NCI-H226 (cell line): ENCODE data around the gene MEX3D.

Experiments
- DNase-seq: peaks from one replicate; pipeline ENCODE4 v3.0.0-alpha.2; 2015

Gene MEX3D

GRCh38 chr19:1514986-1515721 is 53.0 kb downstream of the MEX3D start:
- DNase-seq, result no peak

- DNase-seq, result no peak
These were observed 53.8 kb downstream of the MEX3D start for GRCh38 chr19:1514295-1514661.

- DNase-seq, result peak; percentile 52
These were observed 54.4 kb downstream of the MEX3D start for GRCh38 chr19:1513499-1514294.

- peak; percentile 73 for DNase-seq
These were observed 55.2 kb downstream of the MEX3D start, which contains the start of gene ADAMTSL5 for GRCh38 chr19:1512671-1513498. Gene ADAMTSL5 (minus strand): TSS chr19:1513019. CDS start chr19:1510943, 2,076 bp downstream.

- DNase-seq, result no peak
These were observed 56.5 kb downstream of the MEX3D start for GRCh38 chr19:1511318-1512317.

GRCh38 chr19:1510807-1511206 is 57.3 kb downstream of the MEX3D start:
- DNase-seq, result no peak

- no peak for DNase-seq
These were observed 57.7 kb downstream of the MEX3D start for GRCh38 chr19:1510442-1510806.

GRCh38 chr19:1509602-1510441 is 58.3 kb downstream of the MEX3D start:
- no peak for DNase-seq

- no peak for DNase-seq
These were observed 59.6 kb downstream of the MEX3D start for GRCh38 chr19:1508507-1508856.

- DNase-seq, result peak; percentile 91
These were observed 60.2 kb downstream of the MEX3D start for GRCh38 chr19:1507763-1508506.

GRCh38 chr19:1507192-1507660 is 60.9 kb downstream of the MEX3D start:
- no peak for DNase-seq

- no peak for DNase-seq
These were observed 61.9 kb downstream of the MEX3D start for GRCh38 chr19:1505991-1506881.

GRCh38 chr19:1505012-1505411 is 63.1 kb downstream of the MEX3D start:
- no peak for DNase-seq
